ENCODE data around the gene TGFBR2. TPM values are rescaled to one million over a fixed set of nuclear protein-coding genes. Genes with fewer than 3 reads are reported as not detected.

TGFBR2 gene
- total RNA-seq, 1 experiment from 2014 or later, result 22.5 TPM

DNA sequence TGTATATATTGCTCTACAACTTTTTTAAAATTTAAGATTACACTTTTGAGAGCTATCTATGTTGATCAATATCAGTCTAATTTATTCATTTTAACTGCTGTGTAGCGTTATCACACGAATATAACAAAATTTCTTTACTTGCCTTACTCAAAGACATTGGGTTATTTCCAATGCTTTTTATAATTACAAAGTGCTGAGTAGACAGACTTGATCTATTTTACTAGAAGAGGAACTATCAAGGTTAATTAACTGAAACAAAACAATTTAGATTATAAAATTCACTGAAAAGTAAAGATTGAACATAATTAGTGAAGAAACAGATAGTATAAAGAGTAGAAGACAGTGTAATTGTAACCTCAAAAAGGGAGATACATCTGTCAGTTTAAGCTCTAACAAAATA lies 105.5 kb downstream of the TGFBR2 start:
- Histone ChIP-seq H2AFZ (ENCODE audit: low read depth, low read length, poor library complexity, severe bottlenecking) (no peak overlapping the region), H3K4me3 (replicated peaks in 1 of 2; ENCODE audit: low read depth in 1 of 2, low read length in 2 of 2) (no peak overlapping the region), H4K20me1 (ENCODE audit: insufficient read depth) (no peaks in the 10 kb centered on the region), H3K4me2 (ENCODE audit: low read length) (no peak overlapping the region), H3K27me3 (ENCODE audit: insufficient read depth, low read length) (no peaks in the 10 kb centered on the region), H3K9ac (ENCODE audit: low read length) (no peak overlapping the region), H3K27ac (ENCODE audit: low read depth, low read length) (no peak overlapping the region), H3K4me1 (ENCODE audit: control insufficient read depth in 1 of 2, insufficient read depth in 2 of 2, low read length in 2 of 2) (peaks cover 0 to 5% of the 10 kb centered on the region in 2 experiments; a peak in 1 of 4 replicates), H3K79me2 (ENCODE audit: insufficient read depth, low read length) (no peaks in the 10 kb centered on the region), H3K9me2 (ENCODE audit: insufficient read depth) (no peaks in the 10 kb centered on the region), H3K9me3 (ENCODE audit: control insufficient read depth in 1 of 2, insufficient read depth in 1 of 2, low read depth in 1 of 2, low read length in 2 of 2) (no peaks in the 10 kb centered on the region), H3K36me3 (ENCODE audit: control insufficient read depth in 1 of 2, insufficient read depth in 2 of 2, low read length in 2 of 2) (no peaks in the 10 kb centered on the region)
- ChIA-PET POLR2A (no interaction called here), CTCF (no interaction called here), RAD21 (ENCODE audit: low non-redundant PET in 1 of 2, low total read pairs in 2 of 2, uncharacterized antibody in 2 of 2, unreplicated experiment in 2 of 2) (no interaction called here)
- intact Hi-C loops (cut with micrococcal nuclease), result no loop called here
- DNase-seq (ENCODE audit: low read depth, low spot score) (no peak), ATAC-seq (no peak)
- BruUV-seq (replicated peaks), result no TSS peak
- TF ChIP-seq, protein P1, sequence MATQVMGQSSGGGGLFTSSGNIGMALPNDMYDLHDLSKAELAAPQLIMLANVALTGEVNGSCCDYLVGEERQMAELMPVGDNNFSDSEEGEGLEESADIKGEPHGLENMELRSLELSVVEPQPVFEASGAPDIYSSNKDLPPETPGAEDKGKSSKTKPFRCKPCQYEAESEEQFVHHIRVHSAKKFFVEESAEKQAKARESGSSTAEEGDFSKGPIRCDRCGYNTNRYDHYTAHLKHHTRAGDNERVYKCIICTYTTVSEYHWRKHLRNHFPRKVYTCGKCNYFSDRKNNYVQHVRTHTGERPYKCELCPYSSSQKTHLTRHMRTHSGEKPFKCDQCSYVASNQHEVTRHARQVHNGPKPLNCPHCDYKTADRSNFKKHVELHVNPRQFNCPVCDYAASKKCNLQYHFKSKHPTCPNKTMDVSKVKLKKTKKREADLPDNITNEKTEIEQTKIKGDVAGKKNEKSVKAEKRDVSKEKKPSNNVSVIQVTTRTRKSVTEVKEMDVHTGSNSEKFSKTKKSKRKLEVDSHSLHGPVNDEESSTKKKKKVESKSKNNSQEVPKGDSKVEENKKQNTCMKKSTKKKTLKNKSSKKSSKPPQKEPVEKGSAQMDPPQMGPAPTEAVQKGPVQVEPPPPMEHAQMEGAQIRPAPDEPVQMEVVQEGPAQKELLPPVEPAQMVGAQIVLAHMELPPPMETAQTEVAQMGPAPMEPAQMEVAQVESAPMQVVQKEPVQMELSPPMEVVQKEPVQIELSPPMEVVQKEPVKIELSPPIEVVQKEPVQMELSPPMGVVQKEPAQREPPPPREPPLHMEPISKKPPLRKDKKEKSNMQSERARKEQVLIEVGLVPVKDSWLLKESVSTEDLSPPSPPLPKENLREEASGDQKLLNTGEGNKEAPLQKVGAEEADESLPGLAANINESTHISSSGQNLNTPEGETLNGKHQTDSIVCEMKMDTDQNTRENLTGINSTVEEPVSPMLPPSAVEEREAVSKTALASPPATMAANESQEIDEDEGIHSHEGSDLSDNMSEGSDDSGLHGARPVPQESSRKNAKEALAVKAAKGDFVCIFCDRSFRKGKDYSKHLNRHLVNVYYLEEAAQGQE (IDR thresholded peaks at IDR 0.05; ENCODE audit: low read depth), result no peak
- TF ChIP-seq POLR2AphosphoS5 (IDR thresholded peaks at IDR 0.05; ENCODE audit: low read depth, low read length) (no peak), EZH2 (IDR thresholded peaks at IDR 0.05) (no peak), ZFX (IDR thresholded peaks at IDR 0.05) (no peak), FOSL1 (IDR thresholded peaks at IDR 0.05; ENCODE audit: low read depth) (no peak), ZNF274 (IDR thresholded peaks at IDR 0.05; ENCODE audit: low read depth, low read length) (no peak), POLR2A (IDR thresholded peaks at IDR 0.05; ENCODE audit: borderline replicate concordance, extremely low read depth, insufficient read depth, insufficient read length) (no peak), EGR1 (IDR thresholded peaks at IDR 0.05; ENCODE audit: low read depth) (no peak), JUND (IDR thresholded peaks at IDR 0.05) (no peak), SIN3A (IDR thresholded peaks at IDR 0.05; ENCODE audit: low read depth) (no peak), TCF7L2 (IDR thresholded peaks at IDR 0.05; ENCODE audit: borderline replicate concordance, extremely low read depth, insufficient read depth, insufficient read length) (no peak), YY1 (IDR thresholded peaks at IDR 0.05; ENCODE audit: extremely low read depth, insufficient replicate concordance, low read depth, low read length) (no peak), EZH2phosphoT487 (IDR thresholded peaks at IDR 0.05; ENCODE audit: borderline replicate concordance) (no peak)
- TF ChIP-seq, protein P2, sequence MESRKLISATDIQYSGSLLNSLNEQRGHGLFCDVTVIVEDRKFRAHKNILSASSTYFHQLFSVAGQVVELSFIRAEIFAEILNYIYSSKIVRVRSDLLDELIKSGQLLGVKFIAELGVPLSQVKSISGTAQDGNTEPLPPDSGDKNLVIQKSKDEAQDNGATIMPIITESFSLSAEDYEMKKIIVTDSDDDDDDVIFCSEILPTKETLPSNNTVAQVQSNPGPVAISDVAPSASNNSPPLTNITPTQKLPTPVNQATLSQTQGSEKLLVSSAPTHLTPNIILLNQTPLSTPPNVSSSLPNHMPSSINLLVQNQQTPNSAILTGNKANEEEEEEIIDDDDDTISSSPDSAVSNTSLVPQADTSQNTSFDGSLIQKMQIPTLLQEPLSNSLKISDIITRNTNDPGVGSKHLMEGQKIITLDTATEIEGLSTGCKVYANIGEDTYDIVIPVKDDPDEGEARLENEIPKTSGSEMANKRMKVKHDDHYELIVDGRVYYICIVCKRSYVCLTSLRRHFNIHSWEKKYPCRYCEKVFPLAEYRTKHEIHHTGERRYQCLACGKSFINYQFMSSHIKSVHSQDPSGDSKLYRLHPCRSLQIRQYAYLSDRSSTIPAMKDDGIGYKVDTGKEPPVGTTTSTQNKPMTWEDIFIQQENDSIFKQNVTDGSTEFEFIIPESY (IDR thresholded peaks at IDR 0.05; ENCODE audit: extremely low read depth, insufficient replicate concordance, low read length), result no peak
- TF ChIP-seq, protein P3, sequence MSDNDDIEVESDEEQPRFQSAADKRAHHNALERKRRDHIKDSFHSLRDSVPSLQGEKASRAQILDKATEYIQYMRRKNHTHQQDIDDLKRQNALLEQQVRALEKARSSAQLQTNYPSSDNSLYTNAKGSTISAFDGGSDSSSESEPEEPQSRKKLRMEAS (IDR thresholded peaks at IDR 0.05), result no peak
- TF ChIP-seq, protein P4, sequence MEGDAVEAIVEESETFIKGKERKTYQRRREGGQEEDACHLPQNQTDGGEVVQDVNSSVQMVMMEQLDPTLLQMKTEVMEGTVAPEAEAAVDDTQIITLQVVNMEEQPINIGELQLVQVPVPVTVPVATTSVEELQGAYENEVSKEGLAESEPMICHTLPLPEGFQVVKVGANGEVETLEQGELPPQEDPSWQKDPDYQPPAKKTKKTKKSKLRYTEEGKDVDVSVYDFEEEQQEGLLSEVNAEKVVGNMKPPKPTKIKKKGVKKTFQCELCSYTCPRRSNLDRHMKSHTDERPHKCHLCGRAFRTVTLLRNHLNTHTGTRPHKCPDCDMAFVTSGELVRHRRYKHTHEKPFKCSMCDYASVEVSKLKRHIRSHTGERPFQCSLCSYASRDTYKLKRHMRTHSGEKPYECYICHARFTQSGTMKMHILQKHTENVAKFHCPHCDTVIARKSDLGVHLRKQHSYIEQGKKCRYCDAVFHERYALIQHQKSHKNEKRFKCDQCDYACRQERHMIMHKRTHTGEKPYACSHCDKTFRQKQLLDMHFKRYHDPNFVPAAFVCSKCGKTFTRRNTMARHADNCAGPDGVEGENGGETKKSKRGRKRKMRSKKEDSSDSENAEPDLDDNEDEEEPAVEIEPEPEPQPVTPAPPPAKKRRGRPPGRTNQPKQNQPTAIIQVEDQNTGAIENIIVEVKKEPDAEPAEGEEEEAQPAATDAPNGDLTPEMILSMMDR (IDR thresholded peaks at IDR 0.05 in 2 of 3, conservative IDR thresholded peaks at IDR 0.05 in 1 of 3; ENCODE audit: borderline replicate concordance in 1 of 3, insufficient read depth in 1 of 3, low read depth in 2 of 3, low read length in 2 of 3), result no peak
- TF ChIP-seq, protein P5, sequence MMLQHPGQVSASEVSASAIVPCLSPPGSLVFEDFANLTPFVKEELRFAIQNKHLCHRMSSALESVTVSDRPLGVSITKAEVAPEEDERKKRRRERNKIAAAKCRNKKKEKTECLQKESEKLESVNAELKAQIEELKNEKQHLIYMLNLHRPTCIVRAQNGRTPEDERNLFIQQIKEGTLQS (IDR thresholded peaks at IDR 0.05), result no peak
